ENCODE measurements around the gene DNAAF3. TPM values are rescaled to one million over a fixed set of nuclear protein-coding genes. Genes with fewer than 3 reads are reported as not detected.

DNAAF3 gene
- polyA plus RNA-seq, 1 experiment, result 0.21 TPM

DNA sequence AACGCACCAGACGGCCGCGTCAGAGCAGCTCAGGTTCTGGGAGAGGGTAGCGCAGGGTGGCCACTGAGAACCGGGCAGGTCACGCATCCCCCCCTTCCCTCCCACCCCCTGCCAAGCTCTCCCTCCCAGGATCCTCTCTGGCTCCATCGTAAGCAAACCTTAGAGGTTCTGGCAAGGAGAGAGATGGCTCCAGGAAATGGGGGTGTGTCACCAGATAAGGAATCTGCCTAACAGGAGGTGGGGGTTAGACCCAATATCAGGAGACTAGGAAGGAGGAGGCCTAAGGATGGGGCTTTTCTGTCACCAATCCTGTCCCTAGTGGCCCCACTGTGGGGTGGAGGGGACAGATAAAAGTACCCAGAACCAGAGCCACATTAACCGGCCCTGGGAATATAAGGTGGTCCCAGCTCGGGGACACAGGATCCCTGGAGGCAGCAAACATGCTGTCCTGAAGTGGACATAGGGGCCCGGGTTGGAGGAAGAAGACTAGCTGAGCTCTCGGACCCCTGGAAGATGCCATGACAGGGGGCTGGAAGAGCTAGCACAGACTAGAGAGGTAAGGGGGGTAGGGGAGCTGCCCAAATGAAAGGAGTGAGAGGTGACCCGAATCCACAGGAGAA lies 50.9 kb downstream of the DNAAF3 start:
- TF ChIP-seq, protein P1, sequence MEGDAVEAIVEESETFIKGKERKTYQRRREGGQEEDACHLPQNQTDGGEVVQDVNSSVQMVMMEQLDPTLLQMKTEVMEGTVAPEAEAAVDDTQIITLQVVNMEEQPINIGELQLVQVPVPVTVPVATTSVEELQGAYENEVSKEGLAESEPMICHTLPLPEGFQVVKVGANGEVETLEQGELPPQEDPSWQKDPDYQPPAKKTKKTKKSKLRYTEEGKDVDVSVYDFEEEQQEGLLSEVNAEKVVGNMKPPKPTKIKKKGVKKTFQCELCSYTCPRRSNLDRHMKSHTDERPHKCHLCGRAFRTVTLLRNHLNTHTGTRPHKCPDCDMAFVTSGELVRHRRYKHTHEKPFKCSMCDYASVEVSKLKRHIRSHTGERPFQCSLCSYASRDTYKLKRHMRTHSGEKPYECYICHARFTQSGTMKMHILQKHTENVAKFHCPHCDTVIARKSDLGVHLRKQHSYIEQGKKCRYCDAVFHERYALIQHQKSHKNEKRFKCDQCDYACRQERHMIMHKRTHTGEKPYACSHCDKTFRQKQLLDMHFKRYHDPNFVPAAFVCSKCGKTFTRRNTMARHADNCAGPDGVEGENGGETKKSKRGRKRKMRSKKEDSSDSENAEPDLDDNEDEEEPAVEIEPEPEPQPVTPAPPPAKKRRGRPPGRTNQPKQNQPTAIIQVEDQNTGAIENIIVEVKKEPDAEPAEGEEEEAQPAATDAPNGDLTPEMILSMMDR (IDR thresholded peaks at IDR 0.05; ENCODE audit: low read depth, low read length), result no peak
- no peaks in the 10 kb centered on the region for H3K27me3 ChIP-seq (ENCODE audit: control insufficient read depth, insufficient read depth, low read length)
- CTCF ChIA-PET, result interaction anchor here (0.6 to 1.5 kb wide), 2 partner anchors 27 to 517 kb away, joined by 4 read pairs; no protein-coding TSS in a partner anchor
- DNase-seq (ENCODE audit: low read depth, low spot score), result no peak
- peak overlapping the region; percentile 47 for H3K27ac ChIP-seq (ENCODE audit: low read depth, low read length)
- H3K4me3 ChIP-seq (ENCODE audit: low read depth, low read length), result peak overlapping the region; percentile 98
- H3K9me3 ChIP-seq (ENCODE audit: control insufficient read depth, insufficient read depth, low read length), result peaks cover 3% of the 10 kb centered on the region; the same call in 1 of the 2 replicates
- POLR2A ChIA-PET, result no interaction called here

DNA sequence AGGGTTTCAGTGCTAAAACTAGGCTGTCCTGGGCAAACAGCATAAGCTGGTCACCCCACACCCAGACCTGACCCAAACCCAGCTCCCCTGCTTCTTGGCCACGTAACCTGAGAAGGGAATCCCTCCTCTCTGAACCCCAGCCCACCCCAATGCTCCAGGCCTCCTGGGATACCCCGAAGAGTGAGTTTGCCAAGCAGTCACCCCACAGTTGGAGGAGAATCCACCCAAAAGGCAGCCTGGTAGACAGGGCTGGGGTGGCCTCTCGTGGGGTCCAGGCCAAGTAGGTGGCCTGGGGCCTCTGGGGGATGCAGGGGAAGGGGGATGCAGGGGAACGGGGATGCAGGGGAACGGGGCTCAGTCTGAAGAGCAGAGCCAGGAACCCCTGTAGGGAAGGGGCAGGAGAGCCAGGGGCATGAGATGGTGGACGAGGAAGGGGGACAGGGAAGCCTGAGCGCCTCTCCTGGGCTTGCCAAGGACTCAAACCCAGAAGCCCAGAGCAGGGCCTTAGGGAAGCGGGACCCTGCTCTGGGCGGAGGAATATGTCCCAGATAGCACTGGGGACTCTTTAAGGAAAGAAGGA lies 51.8 kb downstream of the DNAAF3 start:
- ChIA-PET CTCF (interaction anchor here (1.5 kb wide), 1 partner anchor 26 kb away, joined by 4 read pairs; no protein-coding TSS in a partner anchor), POLR2A (no interaction called here)
- no peaks in the 10 kb centered on the region for H3K27me3 ChIP-seq (ENCODE audit: control insufficient read depth, insufficient read depth, low read length)
- H3K9me3 ChIP-seq (ENCODE audit: control insufficient read depth, insufficient read depth, low read length), result peaks cover 3% of the 10 kb centered on the region; the same call in 1 of the 2 replicates
- TF ChIP-seq, protein P1 (IDR thresholded peaks at IDR 0.05; ENCODE audit: low read depth, low read length), result no peak
- no peak for DNase-seq (ENCODE audit: low read depth, low spot score)
- no peak overlapping the region for H3K4me3 ChIP-seq (ENCODE audit: low read depth, low read length)
- H3K27ac ChIP-seq (ENCODE audit: low read depth, low read length), result peak overlapping the region; percentile 31

DNA sequence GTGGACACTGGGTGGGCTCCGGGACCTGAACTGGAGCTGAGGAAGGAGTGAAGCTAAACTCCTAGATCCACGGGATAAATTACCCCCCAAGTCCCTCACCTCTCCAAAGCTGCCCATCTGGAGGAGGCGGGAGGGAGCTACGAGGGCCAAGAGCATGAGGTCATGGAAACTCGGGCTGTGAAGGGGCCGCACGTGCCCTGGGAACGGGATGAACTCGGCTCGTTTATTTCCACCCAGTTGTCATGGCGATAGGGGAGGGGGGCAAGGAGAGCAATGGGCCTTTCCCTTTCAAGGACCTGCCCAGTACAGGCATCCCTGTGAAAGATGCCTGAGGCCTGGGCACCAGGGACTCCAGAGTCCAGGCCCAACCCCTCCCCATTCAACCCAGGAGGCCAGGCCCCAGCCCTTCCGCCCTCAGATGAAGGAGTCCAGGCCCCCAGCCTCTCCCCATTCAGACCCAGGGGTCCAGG lies 52.8 kb downstream of the DNAAF3 start:
- CTCF ChIA-PET, result interaction anchor here (1.1 kb wide), 1 partner anchor 25 kb away, joined by 3 read pairs; no protein-coding TSS in a partner anchor
- peaks cover under 1% of the 10 kb centered on the region; the same call in 1 of the 2 replicates for H3K9me3 ChIP-seq (ENCODE audit: control insufficient read depth, insufficient read depth, low read length)
- TF ChIP-seq, protein P1 (IDR thresholded peaks at IDR 0.05; ENCODE audit: low read depth, low read length), result no peak
- H3K4me3 ChIP-seq (ENCODE audit: low read depth, low read length), result no peak overlapping the region
- peak overlapping the region; percentile 69 for H3K27ac ChIP-seq (ENCODE audit: low read depth, low read length)
- H3K27me3 ChIP-seq (ENCODE audit: control insufficient read depth, insufficient read depth, low read length), result no peaks in the 10 kb centered on the region
- POLR2A ChIA-PET, result no interaction called here
- DNase-seq (ENCODE audit: low read depth, low spot score), result peak; percentile 84

DNA sequence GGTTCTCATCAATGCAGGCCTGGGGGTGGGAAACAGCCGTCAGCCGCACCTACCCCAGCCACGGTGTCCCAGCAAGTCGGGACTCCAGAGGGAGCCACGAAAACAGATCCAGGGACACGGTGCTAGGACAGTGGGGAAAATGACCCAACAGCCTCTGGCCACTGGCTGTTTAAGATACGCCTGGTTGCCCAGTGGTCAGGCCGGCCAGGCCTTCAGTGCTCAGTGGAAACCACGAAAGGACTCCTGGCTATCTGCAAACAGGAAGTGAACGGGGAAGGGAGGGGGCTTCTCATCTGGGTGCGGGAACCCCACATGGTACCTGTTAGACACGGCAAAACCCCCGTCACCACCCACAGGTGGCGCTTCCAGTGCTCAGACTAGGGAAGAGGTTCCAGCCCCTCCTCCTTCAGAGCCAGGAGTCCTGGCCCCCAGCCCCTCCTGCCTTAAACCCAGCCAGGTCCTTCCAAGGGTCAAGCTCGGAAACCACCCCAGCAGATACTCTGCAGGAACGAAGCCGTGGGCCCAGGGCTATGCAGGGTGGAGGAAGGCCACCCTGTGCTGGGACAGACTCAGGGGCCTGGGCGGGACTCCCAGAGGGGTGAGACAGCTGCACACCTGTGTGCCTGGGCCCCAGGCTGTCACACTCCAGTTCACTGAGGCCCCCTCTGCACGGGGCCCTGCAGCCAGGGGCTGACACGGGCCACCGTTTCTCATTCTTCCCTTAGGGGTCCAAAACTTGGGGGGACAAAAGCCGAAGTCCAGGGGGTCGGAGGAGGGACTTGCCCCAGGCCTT lies 53.4 kb downstream of the DNAAF3 start:
- Histone ChIP-seq H3K27me3 (ENCODE audit: control insufficient read depth, insufficient read depth, low read length) (no peaks in the 10 kb centered on the region), H3K4me3 (ENCODE audit: low read depth, low read length) (no peak overlapping the region), H3K9me3 (ENCODE audit: control insufficient read depth, insufficient read depth, low read length) (no peaks in the 10 kb centered on the region; the same call in 1 of the 2 replicates), H3K27ac (ENCODE audit: low read depth, low read length) (peak overlapping the region; percentile 69)
- TF ChIP-seq, protein P1 (IDR thresholded peaks at IDR 0.05; ENCODE audit: low read depth, low read length), result no peak
- POLR2A ChIA-PET, result no interaction called here
- no peak for DNase-seq (ENCODE audit: low read depth, low spot score)
- CTCF ChIA-PET, result interaction anchor here (0.5 to 1.1 kb wide), 2 partner anchors 25 to 1153 kb away, joined by 3 to 5 read pairs; no protein-coding TSS in a partner anchor

Measured in AG04450 (cell line).